ENCODE measurements around the gene PLA2G6. TPM values are rescaled to one million over a fixed set of nuclear protein-coding genes. Genes with fewer than 3 reads are reported as not detected.

Gene PLA2G6
- total and polyA plus RNA-seq, 2 of the 13 experiments (the other 11 are each of a cell fraction or from before 2014, with no cell fraction given): 4.8 to 11.5 TPM

GRCh38 chr22:38187413-38188212, 6.0 kb upstream of the PLA2G6 start (continued):
- TF ChIP-seq HDAC2 (CRISPR knock-in tag; IDR thresholded peaks at IDR 0.05) (peak; percentile 48; the same call in 1 of the 2 replicates), ARNT (IDR thresholded peaks at IDR 0.05) (no peak), KLF16 (CRISPR knock-in tag; IDR thresholded peaks at IDR 0.05) (peak in 1 of 2 experiments; percentile 33; a peak in 1 of 4 replicates), TCF7 (IDR thresholded peaks at IDR 0.05; ENCODE audit: low read depth) (0 out of 2 replicates have a peak, but pooled peaks have one; percentile 27), PAX8 (CRISPR knock-in tag; IDR thresholded peaks at IDR 0.05; ENCODE audit: borderline replicate concordance) (no peak), PHF21A (CRISPR knock-in tag; IDR thresholded peaks at IDR 0.05) (peak; percentile 61; the same call in 1 of the 2 replicates)

DNA sequence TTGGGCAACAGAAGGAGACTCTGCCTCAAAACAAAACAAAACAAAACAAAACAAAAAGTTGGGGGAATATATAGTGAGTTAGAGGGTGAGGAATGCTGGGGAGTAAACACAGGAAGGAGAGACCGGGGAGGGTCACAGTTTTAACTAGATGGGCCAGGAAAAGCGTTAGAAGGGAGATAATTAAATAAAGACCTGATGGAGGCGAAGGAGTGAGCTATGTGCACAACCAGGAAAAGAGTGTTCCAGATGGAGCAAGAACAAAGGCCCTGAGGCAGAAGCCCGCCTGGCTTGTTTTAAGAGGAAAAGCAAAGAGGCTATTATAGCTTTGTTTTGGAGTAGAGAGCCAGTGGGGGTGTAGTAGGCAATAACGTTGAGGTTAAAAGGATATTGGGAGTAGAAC, 4.8 kb upstream of the PLA2G6 start:
- Histone ChIP-seq H3K79me2 (ENCODE audit: insufficient read depth, low read length) (no peaks in the 10 kb centered on the region), H3K4me3 (replicated peaks in 1 of 3; ENCODE audit: insufficient read depth in 1 of 3, low read depth in 2 of 3, low read length in 3 of 3) (no peak overlapping the region), H3K9me3 (ENCODE audit: low read length) (no peaks in the 10 kb centered on the region), H3K4me1 (ENCODE audit: insufficient read depth, low read length) (peaks cover 39% of the 10 kb centered on the region), H4K20me1 (ENCODE audit: insufficient read depth, low read length) (no peaks in the 10 kb centered on the region), H3K4me2 (ENCODE audit: low read depth, low read length) (no peak overlapping the region; the same call in 1 of the 2 replicates), H3K36me3 (replicated peaks in 1 of 2; ENCODE audit: control insufficient read depth in 1 of 2, insufficient read depth in 2 of 2, low read length in 2 of 2) (no peaks in the 10 kb centered on the region), H3K27me3 (ENCODE audit: control insufficient read depth in 1 of 2, insufficient read depth in 2 of 2, low read length in 2 of 2) (no peaks in the 10 kb centered on the region; a peak in 1 of 5 replicates), H3K27ac (ENCODE audit: extremely low read length, insufficient read depth, low read length) (peak overlapping the region; percentile 28), H3K9ac (ENCODE audit: insufficient read depth, low read depth, low read length) (no peak overlapping the region), H2AFZ (ENCODE audit: low read length) (peak overlapping the region; percentile 50)
- no peak for FAIRE-seq
- TF ChIP-seq AGO2 (optimal IDR thresholded peaks at IDR 0.05; ENCODE audit: low read depth, low read length) (no peak), ZBTB20 (CRISPR knock-in tag; IDR thresholded peaks at IDR 0.05; ENCODE audit: borderline replicate concordance, low read depth) (no peak), ZNF629 (CRISPR knock-in tag; conservative IDR thresholded peaks at IDR 0.05) (no peak), ZSCAN21 (CRISPR knock-in tag; IDR thresholded peaks at IDR 0.05; ENCODE audit: borderline replicate concordance) (no peak)
- TF ChIP-seq, protein P1, sequence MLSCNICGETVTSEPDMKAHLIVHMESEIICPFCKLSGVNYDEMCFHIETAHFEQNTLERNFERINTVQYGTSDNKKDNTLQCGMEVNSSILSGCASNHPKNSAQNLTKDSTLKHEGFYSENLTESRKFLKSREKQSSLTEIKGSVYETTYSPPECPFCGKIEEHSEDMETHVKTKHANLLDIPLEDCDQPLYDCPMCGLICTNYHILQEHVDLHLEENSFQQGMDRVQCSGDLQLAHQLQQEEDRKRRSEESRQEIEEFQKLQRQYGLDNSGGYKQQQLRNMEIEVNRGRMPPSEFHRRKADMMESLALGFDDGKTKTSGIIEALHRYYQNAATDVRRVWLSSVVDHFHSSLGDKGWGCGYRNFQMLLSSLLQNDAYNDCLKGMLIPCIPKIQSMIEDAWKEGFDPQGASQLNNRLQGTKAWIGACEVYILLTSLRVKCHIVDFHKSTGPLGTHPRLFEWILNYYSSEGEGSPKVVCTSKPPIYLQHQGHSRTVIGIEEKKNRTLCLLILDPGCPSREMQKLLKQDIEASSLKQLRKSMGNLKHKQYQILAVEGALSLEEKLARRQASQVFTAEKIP (CRISPR knock-in tag; IDR thresholded peaks at IDR 0.05; ENCODE audit: borderline replicate concordance): no peak
- ChIA-PET CTCF (ENCODE audit: low intra/inter-chr PET ratio, low total read pairs) (no interaction called here), POLR2A (interaction anchor here (0.6 to 1.1 kb wide), 3 partner anchors 8 to 131 kb away, joined by 3 to 5 read pairs (median 3); partner anchors contain the start of genes CSNK1E and MAFF)
- no TSS peak for BruUV-seq (replicated peaks)
- 59% methylated on average over 5 of the region's 5 CpGs for WGBS (ENCODE audit: low lambda C conversion rate)
- in situ Hi-C loops (cut with HindIII; ENCODE audit: extremely low pct_ligation_motif_present, low pct_unique_long_range_greater_than_20kb): no loop called here
- no peak for DNase-seq (ENCODE audit: low spot score)
- no peak for ATAC-seq
- intact Hi-C loops (cut with micrococcal nuclease; ENCODE audit: unreplicated experiment): loop anchor here (2.0 kb wide), 1 partner anchor 14 kb away; the partner anchor contains the start of gene MAFF
